ENCODE measurements around the gene CDK11B.
"Not testable (repeated sequence)": the region's sequence is repeated elsewhere in the genome, so short reads cannot be mapped to it uniquely, and the experiment has no call there.

Gene CDK11B

DNA sequence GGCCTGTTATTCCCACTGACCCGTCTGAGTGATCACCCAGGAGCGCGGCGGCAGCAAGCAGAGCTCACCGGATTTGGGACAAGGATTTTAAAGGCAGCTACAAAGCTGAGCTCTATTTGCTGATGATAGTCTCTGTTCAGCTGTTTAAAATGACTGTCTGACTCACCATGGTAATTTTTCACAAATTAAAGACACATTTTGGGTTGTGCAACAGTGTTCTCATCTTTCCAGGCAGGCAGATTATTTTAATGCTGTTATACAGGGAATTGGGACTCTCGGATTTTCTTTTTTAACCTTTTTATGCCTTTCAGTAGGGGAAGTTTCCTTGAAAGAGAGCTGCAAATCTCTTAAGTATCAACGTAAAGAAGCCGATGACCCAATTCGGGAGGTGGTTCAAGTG is 3.6 kb upstream of the CDK11B start:
- not testable (repeated sequence) for DNase-seq (ENCODE audit: low spot score)

DNA sequence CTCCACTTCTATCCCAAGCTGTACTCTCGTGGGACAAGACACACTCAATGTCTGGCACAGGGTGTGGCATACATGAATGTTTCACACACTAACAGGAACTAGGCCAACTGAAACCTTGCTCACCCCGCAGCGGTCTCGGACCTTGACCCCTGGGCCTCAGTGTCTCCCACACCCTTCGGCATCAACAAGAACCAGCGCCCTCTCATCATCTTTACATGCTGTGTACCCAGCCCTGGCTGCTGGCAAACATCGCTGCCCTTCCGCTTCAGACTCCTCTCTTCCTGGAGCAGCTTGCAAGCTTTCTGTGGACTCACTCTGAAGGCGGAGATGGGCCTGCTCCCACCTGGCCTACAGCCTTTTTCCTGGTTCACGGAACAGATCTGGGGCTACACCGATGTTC is 10.5 kb downstream of the CDK11B start:
- not testable (repeated sequence) for DNase-seq (ENCODE audit: low spot score)

DNA sequence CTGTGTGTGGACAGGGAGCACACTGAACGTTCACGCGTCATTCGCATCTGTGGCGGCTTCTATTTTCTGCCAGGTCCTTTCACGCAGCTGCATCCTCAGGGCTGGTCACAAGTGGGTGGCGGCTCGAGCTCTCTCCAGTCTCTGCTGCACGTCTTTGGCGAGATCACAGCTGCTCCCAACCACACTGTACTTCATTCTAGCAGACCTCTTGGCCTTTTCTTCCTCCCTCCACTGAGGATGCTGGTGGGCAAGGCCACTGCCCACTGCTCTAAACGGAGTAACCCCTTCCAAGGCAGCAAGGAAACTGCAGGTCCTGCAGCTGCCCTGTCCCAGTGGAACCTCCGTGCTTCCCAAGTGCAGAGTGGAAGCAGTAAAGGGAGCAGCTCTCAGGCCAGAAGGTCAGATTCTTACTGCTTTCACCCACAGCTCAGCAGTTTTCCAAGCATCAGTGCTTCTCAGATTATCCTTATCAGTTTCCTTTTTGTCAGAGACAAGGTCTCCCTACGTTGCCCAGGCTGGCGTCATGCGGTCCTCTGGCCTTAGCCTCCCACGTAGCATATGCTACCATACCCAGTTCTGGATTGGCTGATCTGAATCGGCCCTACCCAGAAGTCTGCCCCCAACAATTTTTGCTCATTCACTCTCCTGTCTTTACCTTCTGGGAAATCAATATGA is 11.1 kb downstream of the CDK11B start:
- DNase-seq (ENCODE audit: low spot score), result not testable (repeated sequence)

DNA sequence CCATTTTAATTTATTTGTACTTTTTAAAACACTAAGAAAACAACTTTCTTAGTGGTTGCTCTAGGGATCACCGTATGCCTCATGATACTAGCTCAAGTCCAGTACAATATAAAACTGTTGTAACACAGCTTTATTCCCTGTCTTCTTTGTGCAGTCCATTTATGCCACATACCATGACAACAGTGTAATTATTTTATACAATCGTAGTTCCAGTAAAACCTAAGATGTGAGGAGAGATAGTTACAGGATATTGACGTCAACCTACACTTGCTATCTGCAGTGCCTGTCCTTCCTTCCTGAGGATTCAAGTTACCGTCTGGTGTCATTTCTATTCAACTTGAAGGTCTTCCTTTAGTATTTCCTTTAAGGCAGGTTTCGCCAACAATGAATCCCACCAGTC is 12.5 kb downstream of the CDK11B start:
- not testable (repeated sequence) for DNase-seq (ENCODE audit: low spot score)

DNA sequence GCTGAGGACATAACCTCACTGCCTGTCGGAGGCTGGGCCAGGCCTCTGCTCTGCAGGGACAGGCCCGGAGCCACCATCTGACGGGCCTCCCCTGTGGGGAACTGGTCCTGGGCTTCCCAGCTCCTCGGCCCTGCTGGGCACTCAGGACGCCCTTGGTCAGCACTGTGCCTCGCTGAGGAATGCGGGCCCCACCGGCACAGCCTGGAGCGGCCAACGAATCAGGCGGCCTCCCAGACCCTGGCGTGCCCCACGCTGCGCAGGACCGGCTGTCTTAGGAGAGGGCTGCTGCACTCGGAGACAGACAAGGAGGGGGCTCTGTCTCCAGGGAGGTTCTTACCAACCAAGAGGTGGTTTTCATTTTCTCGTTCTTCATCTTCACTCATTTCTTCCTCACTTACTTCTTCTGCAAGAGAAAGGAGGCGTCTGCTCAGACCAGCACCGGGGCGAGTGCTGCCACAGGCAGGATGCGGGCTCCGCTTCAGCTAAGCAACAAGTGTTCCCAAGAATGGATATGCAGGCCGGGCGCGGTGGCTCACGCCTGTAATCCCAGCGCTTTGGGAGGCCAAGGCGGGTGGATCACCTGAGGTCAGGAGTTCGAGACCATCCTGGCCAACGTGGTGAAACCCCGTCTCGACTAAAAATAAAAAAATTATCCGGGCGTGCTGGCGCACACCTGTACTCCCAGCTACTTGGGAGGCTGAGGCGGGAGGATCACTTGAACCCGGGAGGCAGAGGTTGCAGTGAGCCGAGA is 17.9 kb downstream of the CDK11B start:
- DNase-seq (ENCODE audit: low spot score), result not testable (repeated sequence)

DNA sequence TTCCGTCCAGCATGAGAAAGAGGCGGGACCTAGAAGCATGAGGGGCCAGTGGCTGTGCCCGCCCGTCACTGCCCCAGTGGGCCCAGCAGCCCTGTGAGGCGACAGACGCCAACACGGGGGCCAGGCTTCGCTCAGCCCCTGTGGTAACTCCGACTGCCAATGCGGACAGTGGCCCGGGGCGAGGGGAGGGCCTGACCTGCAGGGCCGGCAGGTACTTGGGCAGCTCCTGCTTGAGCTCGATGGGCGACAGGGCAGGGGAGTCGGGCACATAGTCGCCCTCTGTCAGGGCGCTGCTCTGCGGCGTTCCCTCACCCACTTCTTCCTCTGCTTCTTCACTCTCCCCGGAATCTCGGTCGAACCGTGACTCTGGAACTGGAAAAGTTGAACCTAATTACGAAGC is 18.7 kb downstream of the CDK11B start:
- DNase-seq (ENCODE audit: low spot score), result not testable (repeated sequence)

DNA sequence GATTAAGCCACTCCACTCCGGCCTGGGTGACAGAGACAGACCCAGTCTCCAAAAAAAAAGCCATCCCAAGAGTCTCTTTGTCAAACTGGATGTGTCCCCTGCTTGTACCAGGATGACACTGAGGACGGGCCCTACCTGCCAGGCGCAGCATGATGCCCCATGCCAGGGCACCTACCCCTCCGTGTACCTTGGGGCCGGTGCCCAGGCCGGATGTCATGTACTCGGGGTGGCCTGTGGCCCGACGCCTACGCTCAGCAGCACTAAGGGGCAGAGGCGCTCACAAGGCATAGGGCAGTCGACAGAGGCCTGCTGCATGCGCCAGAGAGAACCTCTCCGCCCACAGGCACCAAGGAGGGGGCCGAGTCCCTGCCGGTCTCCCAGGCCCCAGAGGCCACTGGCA is 19.4 kb downstream of the CDK11B start:
- DNase-seq (ENCODE audit: low spot score), result not testable (repeated sequence)

DNA sequence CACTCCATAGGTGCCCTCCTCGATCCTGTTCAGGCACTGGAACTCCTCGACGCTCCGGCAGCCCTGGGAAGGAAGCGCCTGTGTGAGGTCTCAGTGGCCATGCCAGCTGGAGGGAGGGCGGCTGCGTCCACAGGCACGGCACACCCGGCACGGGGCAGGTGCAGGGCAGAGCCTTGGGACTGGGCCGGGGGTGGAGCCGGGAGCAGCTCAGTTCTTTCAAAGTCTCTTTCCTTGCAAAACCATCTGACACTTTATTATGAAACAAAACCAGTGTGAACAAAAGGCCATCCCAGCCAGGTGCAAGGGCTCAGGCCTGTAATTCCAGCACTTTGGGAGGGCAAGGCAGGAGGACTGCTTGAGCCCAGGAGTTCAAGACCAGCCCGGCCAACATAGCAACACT is 20.3 kb downstream of the CDK11B start:
- not testable (repeated sequence) for DNase-seq (ENCODE audit: low spot score)

DNA sequence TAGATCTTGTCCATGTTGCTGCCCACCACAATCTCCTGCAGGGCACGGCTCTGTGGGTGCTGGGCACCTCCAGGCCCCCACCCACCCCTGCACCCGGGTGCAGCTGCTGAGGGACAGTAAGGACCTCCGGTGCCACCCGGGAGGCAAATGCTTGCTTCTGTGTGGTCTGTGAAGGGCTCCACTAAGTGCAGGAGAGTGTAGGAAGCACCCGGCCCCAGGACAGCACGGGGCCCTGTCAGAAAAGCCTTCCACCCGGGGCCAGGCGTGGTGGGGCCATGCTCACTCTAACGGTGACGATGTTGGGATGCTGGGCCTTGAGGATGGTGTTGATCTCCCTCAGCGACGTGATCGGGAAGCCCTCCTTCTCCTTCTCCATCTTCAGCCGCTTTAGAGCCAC is 21.3 kb downstream of the CDK11B start:
- DNase-seq (ENCODE audit: low spot score), result not testable (repeated sequence)

DNA sequence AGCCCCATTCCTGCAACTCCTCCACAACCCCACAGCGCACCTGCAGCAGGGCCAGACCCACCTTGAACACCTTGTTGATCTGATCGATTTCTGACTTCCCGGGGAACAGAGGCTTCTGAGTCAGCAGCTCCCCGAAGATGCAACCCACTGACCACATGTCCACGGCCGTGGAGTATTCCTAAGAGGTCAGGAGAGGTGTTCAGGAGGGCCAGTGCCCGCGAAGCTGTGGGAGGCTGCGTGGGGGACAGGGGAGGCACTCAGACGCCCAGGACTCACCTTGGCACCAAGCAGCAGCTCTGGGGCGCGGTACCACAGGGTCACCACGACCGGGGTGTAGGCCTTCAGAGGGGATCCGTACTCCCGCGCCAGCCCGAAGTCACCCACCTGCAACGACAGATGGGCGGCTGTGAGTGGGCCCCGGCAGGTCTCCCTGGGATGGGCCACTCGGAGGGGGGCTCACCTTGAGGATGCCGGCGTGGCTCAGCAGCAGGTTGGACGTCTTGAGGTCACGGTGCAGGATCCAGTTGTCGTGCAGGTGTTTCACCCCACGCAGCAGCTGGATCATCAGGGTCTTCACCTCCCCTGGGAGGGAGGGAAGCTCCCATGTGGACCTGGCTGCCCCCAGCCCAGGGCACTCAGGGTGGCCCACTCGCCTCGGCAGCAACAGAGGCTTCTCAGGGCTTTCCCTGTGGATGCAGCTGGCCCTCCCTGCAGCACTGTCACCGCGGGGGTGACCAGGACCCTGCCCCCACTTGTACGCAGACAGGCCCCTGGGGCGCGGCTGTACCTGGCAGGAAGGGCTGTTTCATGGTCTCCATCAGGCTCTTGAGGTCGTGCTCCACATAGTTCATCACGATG is 22.0 kb downstream of the CDK11B start:
- not testable (repeated sequence) for DNase-seq (ENCODE audit: low spot score)

DNA sequence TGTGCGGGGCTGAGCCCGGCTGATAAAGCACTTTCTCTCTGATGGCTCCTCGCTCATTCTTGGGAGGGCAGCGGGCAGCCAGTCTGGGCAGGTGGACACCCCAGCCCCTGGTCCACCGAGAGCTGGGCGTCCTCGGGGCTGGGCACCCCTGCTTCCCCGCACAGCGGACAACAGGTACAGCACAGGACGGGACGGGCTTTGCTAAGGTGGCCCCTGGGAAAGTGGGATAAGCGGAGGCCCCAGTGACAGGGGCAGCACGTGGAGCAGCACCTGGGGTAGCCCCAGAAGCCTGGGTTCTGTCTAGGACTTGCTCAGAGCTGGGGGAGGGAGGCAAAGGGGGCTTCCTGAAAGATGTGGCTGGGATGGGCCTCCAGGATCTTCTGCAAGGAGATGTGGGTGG is 24.2 kb downstream of the CDK11B start:
- DNase-seq (ENCODE audit: low spot score), result not testable (repeated sequence)

DNA sequence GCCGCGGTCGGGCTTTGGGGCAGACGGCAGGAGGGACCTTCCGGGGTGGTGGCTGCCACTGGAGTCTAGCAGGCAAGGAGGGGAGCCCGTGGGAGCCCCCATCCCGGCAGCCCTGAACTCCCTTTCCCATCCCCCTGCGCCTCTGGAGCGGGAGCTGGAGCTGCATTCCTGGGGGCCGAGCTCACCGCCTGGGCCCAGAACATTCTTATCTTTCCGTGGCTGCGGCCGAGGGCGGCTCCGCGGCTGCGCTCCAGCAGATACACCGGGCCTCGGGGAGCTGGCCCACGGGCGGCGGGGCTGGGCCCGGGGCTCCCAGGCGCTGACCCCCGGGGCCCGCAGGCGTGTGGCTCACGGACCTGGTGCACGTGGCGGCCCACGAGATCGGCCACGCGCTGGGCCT is 25.4 kb downstream of the CDK11B start:
- not testable (repeated sequence) for DNase-seq (ENCODE audit: low spot score)

DNA sequence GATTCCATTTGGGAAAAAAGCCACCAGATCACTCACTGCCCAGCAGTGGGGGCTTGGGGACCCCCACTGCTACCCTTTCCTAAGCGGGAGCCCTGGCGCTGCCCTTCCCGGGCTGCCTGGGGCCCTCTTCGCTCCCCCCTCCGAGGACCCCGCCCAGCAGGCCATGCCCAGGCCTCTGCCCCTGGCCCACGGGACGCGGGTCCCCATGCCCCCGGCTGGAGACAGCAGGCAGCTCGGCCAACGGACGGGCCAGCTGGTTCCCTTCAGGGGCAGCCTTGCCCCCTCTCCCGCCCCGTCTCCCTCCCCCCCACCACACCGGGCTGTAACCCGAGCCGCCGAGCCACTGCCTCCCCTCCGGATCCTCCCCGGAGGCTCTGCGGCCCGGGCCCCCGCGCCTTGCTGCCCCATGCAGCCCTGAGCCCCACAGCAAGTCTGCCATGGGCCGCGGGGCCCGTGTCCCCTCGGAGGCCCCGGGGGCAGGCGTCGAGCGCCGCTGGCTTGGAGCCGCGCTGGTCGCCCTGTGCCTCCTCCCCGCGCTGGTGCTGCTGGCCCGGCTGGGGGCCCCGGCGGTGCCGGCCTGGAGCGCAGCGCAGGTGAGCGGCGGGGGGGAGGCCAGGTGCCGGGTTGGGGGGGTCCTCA is 26.9 kb downstream of the CDK11B start, which contains the start of gene MMP23B:
TSS of gene MMP23B (plus strand) at position 392 of the 639 bp plus-strand sequence. CDS start at position 438, 46 bp downstream.
- no peak for DNase-seq (ENCODE audit: low spot score)

DNA sequence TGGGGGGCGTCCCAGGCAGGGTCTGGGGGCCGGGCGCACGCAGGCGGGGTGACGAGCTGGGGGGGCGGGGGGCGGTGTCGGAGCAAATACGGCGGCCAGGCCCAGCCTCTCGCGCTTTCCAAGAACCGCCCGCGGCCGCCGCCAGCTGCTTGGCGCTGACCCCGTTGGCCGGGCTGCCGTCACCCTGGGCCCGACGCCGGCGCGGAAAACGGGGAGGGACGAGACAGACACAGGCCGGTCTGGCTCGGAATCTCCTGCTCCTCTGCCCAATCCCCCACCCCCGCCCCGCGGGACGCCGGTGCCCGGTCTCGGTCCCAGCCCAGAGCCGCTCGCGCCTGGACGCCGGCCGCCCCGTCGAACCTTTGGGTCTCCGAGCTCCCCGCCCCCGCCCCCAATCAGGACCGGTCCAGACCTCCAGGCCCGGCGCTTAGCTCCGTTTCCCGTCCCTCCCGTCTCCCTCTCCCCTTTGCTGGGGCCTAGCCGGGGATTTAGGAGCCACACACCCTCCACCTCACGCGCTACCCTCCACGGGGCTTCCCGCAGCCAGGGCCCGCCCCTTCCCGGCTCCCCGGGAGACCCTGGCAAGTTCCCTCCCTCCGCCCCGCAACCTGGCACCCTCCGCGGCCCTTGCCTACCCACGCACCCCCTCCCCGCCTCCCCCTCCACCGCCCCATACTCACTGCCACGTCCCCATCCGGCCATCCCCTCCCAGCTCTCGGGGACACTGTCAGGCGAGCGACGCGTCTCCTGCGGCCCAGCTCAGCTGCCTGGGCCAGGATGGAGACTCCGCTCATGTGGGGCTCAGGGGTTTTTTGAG is 27.6 kb downstream of the CDK11B start:
- no peak for DNase-seq (ENCODE audit: low spot score)

DNA sequence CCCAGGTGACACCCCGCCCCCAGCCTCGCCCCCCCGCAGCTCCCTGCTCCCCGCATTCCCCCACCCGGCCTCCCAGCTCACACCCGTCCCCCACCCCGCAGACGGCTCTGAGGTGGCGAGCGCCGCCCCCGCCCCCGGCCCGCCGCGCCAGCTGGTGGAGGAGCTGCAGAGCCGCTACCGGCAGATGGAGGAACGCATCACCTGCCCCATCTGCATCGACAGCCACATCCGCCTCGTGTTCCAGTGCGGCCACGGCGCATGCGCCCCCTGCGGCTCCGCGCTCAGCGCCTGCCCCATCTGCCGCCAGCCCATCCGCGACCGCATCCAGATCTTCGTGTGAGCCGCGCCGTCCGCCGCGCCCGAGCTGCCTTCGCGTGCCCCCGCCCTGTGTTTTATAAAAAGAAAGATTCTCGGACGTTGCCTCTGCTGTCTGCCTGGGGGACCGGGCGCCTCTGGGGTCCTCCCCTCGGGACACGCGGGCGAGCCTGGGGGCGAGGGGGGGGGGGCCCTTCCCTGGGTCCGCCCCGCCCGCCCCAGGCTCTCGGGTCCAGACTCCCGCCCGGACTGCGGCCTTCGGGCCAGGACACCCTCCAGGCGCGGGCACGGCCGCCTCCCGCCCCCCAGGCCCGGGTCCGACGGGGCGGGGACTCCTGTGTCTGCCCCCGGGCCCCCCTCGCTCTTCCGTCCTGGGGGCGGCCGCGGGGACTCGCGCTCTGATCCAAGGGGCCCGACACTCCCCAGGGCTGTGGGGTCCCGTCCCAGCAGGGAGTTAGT is 28.4 kb downstream of the CDK11B start:
- DNase-seq (ENCODE audit: low spot score), result no peak

DNA sequence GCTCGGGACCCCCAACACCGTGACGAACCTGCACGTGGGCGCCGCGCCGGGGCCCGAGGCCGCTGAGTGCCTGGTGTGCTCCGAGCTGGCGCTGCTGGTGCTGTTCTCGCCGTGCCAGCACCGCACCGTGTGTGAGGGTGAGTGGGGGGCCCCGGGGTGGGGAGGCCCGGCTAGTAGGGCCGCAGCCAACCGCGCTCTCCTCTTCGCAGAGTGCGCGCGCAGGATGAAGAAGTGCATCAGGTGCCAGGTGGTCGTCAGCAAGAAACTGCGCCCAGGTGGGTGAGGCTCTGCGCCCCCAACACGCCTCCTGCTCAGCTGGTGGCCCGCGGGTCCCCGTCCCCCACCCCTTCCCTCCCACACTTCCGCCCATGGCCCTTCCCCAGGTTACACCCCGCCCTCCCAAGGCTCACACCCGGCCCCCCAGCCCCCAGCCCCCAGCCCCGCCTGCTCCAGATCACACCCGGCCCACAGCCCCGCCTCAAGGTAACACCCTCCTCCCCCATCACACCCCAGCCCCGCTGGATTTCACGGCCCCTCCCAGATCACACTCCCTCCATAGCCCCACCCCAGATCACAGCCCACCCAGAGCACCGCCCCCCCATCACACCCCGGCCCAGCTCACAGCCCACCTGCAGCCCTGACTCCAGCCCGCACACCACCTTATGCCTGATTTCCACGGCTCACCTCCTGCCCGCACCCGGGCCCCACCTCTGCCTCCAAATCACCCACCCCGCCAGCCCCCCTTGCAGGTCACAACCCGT is 29.2 kb downstream of the CDK11B start:
- DNase-seq (ENCODE audit: low spot score), result no peak

DNA sequence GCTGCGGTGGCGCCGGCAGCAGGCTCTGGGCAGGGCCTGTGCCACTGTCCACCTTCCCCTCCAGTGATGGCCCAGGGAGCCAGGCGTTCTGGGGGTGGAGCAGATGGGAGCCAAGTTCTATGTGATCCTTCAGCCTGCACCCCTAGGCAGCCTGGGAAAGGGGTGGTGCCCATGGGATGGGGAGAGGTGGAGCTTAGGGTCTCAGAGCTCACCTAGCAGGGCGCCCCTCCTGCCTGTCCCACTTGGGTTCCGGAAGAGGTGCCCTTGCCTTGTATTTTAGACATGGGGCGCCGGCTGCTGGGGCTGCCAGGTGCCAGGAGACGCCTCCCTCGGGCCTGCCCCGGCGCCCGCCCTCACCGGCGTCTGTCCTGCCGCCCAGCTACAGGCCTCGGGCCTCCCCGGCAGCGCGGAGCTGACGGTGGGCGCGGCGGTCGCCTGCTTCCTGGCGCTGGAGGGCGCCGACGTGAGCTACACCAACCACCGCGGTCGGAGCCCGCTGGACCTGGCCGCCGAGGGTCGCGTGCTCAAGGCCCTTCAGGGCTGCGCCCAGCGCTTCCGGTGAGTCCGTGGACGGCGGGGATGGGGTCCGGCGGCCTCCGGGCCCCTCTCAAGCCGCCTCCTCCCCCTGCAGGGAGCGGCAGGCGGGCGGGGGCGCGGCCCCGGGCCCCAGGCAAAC is 29.9 kb downstream of the CDK11B start:
- DNase-seq (ENCODE audit: low spot score), result no peak

DNA sequence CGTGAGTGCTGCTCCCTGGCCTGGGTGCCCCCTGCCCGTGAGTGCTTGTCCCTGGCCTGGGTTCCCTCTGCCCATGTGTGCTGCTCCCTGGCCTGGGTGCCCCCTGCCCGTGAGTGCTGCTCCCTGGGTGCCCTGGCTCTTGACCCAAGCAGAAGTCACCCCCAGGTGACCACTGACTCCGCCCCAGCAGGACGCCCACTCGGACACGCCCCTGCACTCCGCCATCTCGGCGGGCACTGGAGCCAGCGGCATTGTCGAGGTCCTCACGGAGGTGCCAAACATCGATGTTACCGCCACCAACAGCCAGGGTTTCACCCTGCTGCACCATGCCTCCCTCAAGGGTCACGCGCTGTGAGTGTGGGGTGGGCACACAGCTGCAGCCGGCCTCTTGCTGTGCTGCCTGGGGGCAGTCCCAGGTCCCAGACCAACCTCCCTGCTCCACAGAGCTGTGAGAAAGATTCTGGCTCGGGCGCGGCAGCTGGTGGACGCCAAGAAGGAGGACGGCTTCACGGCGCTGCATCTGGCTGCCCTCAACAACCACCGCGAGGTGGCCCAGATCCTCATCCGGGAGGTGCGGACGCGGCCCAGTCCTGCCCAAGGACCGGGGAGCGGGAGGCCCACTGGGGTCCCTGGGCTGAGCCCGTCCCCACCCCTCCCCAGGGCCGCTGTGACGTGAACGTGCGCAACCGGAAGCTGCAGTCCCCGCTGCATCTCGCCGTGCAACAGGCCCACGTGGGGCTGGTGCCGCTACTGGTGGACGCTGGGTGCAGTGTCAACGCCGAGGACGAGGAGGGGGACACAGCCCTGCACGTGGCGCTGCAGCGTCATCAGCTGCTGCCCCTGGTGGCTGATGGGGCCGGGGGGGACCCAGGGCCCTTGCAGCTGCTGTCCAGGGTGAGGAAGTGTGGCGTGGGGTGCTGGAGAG is 30.7 kb downstream of the CDK11B start:
- DNase-seq (ENCODE audit: low spot score), result no peak
